ENCODE data around the gene RRM2.
A peak's percentile ranks its signal among the peaks of the same experiment; 100 is the strongest.

DNA sequence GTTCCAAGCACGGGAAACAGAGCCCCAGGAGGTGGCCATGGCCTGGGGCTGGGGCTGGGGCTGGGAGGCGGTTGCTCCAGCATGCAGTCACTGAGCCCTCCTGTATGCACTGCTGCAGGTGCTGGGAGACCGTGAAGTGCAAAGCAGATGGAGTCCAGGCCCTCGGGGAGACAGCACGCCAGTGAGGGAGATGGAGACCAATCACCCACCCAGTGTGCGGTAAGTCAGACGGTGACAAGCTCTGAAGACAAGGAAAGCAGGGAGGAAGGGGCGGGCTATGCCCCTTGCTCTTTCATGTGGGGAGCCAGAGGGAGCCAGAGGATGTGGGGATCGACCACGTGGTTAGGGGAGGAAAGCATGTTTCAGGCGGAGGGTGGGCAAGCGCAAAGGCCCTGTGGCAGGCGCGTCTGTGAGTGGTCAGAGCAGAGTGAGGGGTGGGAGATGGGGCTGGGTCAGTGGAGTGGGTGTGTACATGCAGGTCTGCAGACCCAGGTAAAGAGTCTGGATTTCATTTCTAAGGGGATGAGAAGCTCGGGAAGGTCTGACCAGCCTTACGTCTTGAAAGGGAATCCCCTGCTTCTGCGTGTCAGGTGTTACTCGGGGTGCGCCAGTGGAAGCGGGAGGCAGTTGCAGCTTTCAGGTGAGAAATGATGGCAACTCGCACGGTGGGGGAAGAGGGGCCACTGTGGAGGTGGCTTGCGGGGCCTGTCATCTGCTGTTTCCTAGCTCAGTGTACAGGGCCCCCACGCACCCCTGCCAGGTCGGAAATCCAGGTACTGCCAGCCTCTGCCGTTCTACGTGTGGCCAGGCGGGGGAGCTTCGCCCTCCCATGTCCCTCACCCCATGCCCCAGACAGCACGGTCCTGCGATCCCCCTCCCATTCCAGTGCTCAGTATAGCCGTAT, 19.4 kb downstream of the RRM2 start:
- no peak for TF ChIP-seq RARB (CRISPR knock-in tag; IDR thresholded peaks at IDR 0.05)
- TF ChIP-seq POLR2A (IDR thresholded peaks at IDR 0.05; ENCODE audit: low read length), result no peak
- TF ChIP-seq, protein P1, sequence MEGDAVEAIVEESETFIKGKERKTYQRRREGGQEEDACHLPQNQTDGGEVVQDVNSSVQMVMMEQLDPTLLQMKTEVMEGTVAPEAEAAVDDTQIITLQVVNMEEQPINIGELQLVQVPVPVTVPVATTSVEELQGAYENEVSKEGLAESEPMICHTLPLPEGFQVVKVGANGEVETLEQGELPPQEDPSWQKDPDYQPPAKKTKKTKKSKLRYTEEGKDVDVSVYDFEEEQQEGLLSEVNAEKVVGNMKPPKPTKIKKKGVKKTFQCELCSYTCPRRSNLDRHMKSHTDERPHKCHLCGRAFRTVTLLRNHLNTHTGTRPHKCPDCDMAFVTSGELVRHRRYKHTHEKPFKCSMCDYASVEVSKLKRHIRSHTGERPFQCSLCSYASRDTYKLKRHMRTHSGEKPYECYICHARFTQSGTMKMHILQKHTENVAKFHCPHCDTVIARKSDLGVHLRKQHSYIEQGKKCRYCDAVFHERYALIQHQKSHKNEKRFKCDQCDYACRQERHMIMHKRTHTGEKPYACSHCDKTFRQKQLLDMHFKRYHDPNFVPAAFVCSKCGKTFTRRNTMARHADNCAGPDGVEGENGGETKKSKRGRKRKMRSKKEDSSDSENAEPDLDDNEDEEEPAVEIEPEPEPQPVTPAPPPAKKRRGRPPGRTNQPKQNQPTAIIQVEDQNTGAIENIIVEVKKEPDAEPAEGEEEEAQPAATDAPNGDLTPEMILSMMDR (IDR thresholded peaks at IDR 0.05), result peak; percentile 68
- TF ChIP-seq, protein P2, sequence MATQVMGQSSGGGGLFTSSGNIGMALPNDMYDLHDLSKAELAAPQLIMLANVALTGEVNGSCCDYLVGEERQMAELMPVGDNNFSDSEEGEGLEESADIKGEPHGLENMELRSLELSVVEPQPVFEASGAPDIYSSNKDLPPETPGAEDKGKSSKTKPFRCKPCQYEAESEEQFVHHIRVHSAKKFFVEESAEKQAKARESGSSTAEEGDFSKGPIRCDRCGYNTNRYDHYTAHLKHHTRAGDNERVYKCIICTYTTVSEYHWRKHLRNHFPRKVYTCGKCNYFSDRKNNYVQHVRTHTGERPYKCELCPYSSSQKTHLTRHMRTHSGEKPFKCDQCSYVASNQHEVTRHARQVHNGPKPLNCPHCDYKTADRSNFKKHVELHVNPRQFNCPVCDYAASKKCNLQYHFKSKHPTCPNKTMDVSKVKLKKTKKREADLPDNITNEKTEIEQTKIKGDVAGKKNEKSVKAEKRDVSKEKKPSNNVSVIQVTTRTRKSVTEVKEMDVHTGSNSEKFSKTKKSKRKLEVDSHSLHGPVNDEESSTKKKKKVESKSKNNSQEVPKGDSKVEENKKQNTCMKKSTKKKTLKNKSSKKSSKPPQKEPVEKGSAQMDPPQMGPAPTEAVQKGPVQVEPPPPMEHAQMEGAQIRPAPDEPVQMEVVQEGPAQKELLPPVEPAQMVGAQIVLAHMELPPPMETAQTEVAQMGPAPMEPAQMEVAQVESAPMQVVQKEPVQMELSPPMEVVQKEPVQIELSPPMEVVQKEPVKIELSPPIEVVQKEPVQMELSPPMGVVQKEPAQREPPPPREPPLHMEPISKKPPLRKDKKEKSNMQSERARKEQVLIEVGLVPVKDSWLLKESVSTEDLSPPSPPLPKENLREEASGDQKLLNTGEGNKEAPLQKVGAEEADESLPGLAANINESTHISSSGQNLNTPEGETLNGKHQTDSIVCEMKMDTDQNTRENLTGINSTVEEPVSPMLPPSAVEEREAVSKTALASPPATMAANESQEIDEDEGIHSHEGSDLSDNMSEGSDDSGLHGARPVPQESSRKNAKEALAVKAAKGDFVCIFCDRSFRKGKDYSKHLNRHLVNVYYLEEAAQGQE (IDR thresholded peaks at IDR 0.05), result no peak
- TF ChIP-seq RAD21 (conservative IDR thresholded peaks at IDR 0.05 in 1 of 2, IDR thresholded peaks at IDR 0.05 in 1 of 2), result peak; percentile 79 to 80
- TF ChIP-seq, protein P3, sequence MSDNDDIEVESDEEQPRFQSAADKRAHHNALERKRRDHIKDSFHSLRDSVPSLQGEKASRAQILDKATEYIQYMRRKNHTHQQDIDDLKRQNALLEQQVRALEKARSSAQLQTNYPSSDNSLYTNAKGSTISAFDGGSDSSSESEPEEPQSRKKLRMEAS (IDR thresholded peaks at IDR 0.05), result no peak

Measured in A549 (cell line).